ENCODE data around the gene RUBCN. TPM values are rescaled to one million over a fixed set of nuclear protein-coding genes. Genes with fewer than 3 reads are reported as not detected.

RUBCN gene
- total and polyA plus RNA-seq, 7 donors, result 2.4 to 41.8 (median 35.2) TPM

GRCh38 chr3:197692641-197693040 is 44.1 kb downstream of the RUBCN start:
- intact Hi-C loops (cut with DNase I), result no loop called here
- no peak overlapping the region for H3K27ac ChIP-seq
- H3K9me3 ChIP-seq, result no peaks in the 10 kb centered on the region
- no peak for DNase-seq
- H3K36me3 ChIP-seq, result peaks cover 0 to 92% (median 37%) of the 10 kb centered on the region in 4 donors
- TF ChIP-seq POLR2AphosphoS5 (IDR thresholded peaks at IDR 0.05) (no peak), CTCF (IDR thresholded peaks at IDR 0.05) (no peak), EP300 (IDR thresholded peaks at IDR 0.05) (no peak), POLR2A (IDR thresholded peaks at IDR 0.05) (no peak)
- H3K4me3 ChIP-seq, result no peak overlapping the region
- 87 to 88% methylated on average over 4 of the region's 4 CpGs for WGBS, 2 donors
- no peaks in the 10 kb centered on the region for H3K27me3 ChIP-seq
- no peaks in the 10 kb centered on the region for H3K4me1 ChIP-seq

GRCh38 chr3:197690754-197691153 is 46.0 kb downstream of the RUBCN start:
- whole genome bisulfite sequencing, 2 donors, result 98% methylated on average over 6 of the region's 6 CpGs
- H3K27me3 ChIP-seq, result no peaks in the 10 kb centered on the region
- peaks cover 0 to 77% (median 31%) of the 10 kb centered on the region in 4 donors for H3K36me3 ChIP-seq
- H3K27ac ChIP-seq, result no peak overlapping the region
- no peak overlapping the region for H3K4me3 ChIP-seq
- no peak for DNase-seq
- intact Hi-C loops (cut with DNase I), result no loop called here
- H3K4me1 ChIP-seq, result no peaks in the 10 kb centered on the region
- TF ChIP-seq POLR2AphosphoS5 (IDR thresholded peaks at IDR 0.05) (no peak), EP300 (IDR thresholded peaks at IDR 0.05) (no peak), POLR2A (IDR thresholded peaks at IDR 0.05) (no peak), CTCF (IDR thresholded peaks at IDR 0.05) (no peak)
- no peaks in the 10 kb centered on the region for H3K9me3 ChIP-seq

- WGBS, 2 donors, result 95 to 96% methylated on average over 6 of the region's 6 CpGs
- DNase-seq, result no peak
These were observed 49.1 kb downstream of the RUBCN start for GRCh38 chr3:197687570-197687969.

GRCh38 chr3:197686899-197687298 is 49.8 kb downstream of the RUBCN start:
- Histone ChIP-seq H3K9me3 (no peaks in the 10 kb centered on the region), H3K4me3 (no peak overlapping the region), H3K27ac (no peak overlapping the region), H3K27me3 (no peaks in the 10 kb centered on the region), H3K36me3 (peaks cover 12 to 62% (median 26%) of the 10 kb centered on the region in 4 donors), H3K4me1 (no peaks in the 10 kb centered on the region)
- TF ChIP-seq CTCF (IDR thresholded peaks at IDR 0.05), result no peak
- no peak for TF ChIP-seq EP300 (IDR thresholded peaks at IDR 0.05)
- TF ChIP-seq POLR2A (IDR thresholded peaks at IDR 0.05), result no peak
- TF ChIP-seq POLR2AphosphoS5 (IDR thresholded peaks at IDR 0.05), result no peak
- 88 to 90% methylated on average over 4 of the region's 4 CpGs for WGBS, 2 donors
- intact Hi-C loops (cut with DNase I), result no loop called here
- DNase-seq, result no peak

More at GRCh38 chr3:197687570-197687969, 49.1 kb downstream of the RUBCN start:
- Histone ChIP-seq H3K4me1 (no peaks in the 10 kb centered on the region), H3K4me3 (no peak overlapping the region), H3K27ac (no peak overlapping the region), H3K27me3 (no peaks in the 10 kb centered on the region), H3K9me3 (no peaks in the 10 kb centered on the region), H3K36me3 (peaks cover 6 to 62% (median 22%) of the 10 kb centered on the region in 4 donors)
- TF ChIP-seq POLR2AphosphoS5 (IDR thresholded peaks at IDR 0.05), result no peak
- TF ChIP-seq POLR2A (IDR thresholded peaks at IDR 0.05), result no peak
- intact Hi-C loops (cut with DNase I), result no loop called here

GRCh38 chr3:197685546-197685945 is 51.2 kb downstream of the RUBCN start:
- TF ChIP-seq CTCF (IDR thresholded peaks at IDR 0.05) (no peak), POLR2A (IDR thresholded peaks at IDR 0.05) (no peak), POLR2AphosphoS5 (IDR thresholded peaks at IDR 0.05) (no peak), EP300 (IDR thresholded peaks at IDR 0.05) (no peak)
- H3K36me3 ChIP-seq, result peaks cover 20 to 62% (median 37%) of the 10 kb centered on the region in 4 donors
- intact Hi-C loops (cut with DNase I), result no loop called here

More at GRCh38 chr3:197685546-197685945, 51.2 kb downstream of the RUBCN start:
- Histone ChIP-seq H3K27ac (no peak overlapping the region), H3K27me3 (no peaks in the 10 kb centered on the region), H3K4me1 (no peaks in the 10 kb centered on the region), H3K9me3 (no peaks in the 10 kb centered on the region), H3K4me3 (no peak overlapping the region)
- 95 to 98% methylated on average over 3 of the region's 3 CpGs for WGBS, 2 donors
- no peak for DNase-seq
